GM12873 (cell line): ENCODE data around the gene SMURF2.

ENCODE experiments used
- TF ChIP-seq, protein P1 (sequence below): IDR thresholded peaks from 2 replicates; pipeline ENCODE4 v1.5.1; 2012; ENCODE audit warnings: low read depth, mild to moderate bottlenecking, moderate library complexity, low read length, control low read depth; ENCODE audit not compliant: insufficient read depth; ENCODE audit errors: missing control alignments

SMURF2 gene

DNA sequence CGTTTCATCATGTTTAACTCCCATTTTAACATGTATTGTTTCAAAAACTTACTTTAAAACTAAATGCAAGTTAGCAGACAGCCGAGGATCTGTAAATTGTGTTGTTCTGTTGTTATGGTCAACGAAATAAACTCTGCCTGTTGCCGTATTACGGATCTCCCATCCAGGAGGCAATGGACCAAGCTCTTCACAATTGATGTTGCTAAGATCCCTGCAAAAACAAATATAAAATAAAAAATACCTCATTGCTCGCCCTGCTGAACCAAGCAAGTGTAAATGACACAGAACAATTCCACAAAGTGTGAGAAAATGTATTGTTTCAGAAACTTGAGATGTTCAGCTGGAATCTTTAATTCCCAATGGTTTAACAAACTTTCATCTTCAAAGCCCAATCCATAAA is 90.4 kb downstream of the SMURF2 start:
- TF ChIP-seq, protein P1, sequence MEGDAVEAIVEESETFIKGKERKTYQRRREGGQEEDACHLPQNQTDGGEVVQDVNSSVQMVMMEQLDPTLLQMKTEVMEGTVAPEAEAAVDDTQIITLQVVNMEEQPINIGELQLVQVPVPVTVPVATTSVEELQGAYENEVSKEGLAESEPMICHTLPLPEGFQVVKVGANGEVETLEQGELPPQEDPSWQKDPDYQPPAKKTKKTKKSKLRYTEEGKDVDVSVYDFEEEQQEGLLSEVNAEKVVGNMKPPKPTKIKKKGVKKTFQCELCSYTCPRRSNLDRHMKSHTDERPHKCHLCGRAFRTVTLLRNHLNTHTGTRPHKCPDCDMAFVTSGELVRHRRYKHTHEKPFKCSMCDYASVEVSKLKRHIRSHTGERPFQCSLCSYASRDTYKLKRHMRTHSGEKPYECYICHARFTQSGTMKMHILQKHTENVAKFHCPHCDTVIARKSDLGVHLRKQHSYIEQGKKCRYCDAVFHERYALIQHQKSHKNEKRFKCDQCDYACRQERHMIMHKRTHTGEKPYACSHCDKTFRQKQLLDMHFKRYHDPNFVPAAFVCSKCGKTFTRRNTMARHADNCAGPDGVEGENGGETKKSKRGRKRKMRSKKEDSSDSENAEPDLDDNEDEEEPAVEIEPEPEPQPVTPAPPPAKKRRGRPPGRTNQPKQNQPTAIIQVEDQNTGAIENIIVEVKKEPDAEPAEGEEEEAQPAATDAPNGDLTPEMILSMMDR: no peak

DNA sequence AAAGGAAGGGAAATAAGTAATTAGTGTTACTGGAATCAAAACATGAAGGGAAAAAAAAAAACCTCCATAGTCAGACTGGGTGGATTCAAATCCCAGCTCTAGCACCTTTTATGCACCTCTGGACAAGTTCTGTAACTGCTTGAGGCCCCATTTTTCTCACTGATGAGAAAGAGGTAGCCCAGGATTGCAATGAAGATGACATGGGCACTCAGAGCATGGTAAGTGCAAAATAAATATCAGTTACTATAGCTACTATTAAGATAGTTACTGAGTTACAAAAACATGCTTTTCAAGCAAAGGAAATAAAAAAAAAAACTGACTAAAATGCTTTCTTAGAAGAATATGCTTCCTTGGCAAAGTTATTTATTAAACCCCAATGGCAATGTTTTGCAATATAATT is 96.5 kb downstream of the SMURF2 start:
- TF ChIP-seq, protein P1: no peak

DNA sequence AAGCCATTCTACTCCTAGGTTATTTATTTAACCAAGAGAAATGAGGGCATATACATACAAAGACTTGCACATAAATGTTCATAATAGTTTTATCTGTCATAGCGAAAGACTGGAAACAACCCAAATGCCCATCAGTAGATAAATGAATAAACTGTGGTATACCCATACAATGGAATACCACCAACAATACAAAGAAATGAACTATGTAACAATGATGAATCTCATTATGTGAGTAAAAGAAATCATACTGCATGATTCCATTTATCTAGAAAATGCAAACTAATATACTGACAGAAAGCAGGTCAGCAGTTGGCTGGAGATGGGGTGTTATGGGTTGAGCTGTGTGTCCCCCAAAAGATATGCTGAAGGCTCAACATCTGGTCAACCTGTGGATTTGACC is 98.0 kb downstream of the SMURF2 start:
- TF ChIP-seq, protein P1: no peak

DNA sequence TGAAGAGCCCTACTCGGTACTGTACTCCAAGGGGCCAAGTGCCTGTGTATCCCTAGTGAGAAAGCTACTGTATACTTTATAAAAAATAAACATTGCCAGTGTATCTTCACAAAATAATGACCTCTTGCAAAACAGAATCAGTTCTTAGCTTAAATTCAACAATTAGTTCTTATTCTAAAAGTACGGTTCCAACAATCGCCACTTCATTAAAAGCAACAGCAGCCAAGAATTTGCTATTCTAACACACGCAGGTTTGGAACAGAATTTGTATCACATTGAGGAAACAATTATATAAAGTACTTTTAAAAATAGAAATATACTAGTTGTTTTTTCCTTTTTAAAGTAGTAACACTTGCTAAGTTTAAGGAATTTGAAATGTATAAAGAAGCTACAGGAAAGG is 106.8 kb downstream of the SMURF2 start:
- TF ChIP-seq, protein P1: no peak

DNA sequence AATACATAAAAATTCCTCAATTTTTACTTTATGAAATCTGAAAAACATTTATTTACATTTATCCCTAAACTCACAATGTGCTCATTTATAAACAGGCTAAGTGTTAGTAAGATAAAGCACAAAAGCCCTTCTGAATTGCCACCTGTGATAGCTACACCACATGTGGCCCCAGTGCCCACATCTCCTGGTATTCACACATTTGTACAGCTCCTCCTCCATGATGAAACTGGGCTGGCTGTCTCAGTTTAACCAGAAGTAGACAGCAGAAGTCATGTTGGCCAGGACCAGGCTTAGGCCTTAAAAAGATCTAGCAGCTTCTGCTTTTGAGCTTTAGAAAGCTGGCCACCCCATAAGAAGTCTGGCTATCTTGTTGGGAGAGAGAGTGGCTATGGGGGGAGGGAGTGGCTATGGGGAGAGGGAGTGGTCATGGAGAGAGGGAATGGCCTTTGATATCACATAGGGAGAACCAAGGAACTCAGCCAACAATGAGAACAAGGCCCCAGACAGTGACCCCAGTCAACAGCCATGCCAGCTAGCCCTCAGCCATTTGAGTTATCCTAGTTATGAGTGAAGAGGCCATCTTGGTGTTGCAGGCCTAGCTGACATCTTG is 108.0 kb downstream of the SMURF2 start:
- TF ChIP-seq, protein P1: no peak

DNA sequence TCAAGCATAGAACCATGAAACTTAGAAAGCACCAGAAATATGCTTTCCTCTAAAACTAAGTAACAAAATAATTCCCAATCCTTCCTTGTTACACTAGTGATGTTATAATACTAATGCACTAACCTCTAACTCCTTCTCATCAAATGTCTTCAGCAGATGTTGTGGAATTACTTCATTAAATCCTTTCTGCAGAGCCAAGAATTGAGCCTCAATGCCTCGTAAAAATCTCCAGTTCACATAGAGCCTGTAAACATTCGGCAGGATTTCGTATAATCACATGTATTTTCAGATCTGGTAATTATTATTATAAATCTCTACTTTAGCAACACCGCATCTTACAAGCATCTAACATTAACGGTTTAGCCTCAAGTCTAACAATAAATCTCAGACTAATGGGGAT is 110.6 kb downstream of the SMURF2 start:
- TF ChIP-seq, protein P1: no peak

DNA sequence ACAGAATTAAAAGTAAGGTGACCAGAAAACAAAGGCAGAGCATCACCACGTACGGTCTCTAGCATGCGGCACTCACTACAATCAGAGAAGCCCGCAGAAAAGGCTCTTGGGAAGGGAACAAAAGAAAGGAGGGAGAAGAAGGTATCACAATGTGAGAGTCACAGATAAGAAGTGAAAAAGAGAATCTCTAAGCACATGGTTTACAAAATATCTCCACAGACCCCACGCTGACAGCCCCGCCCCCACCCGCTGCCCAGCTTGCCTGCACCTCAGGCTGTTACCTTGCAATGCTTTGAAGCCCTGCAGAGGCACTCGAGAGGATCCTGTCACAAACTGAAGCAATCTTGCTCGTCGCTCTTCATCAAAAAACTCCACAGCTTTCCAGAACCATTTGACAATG is 114.8 kb downstream of the SMURF2 start:
- TF ChIP-seq, protein P1: no peak
